HG02623 (cell line): ENCODE results near the gene PCDHA6.
"Not testable (repeated sequence)": the region's sequence is repeated elsewhere in the genome, so short reads cannot be mapped to it uniquely, and the experiment has no call there.

Experiments
- ATAC-seq: cut with Tn5 transposase; IDR thresholded peaks from one replicate; pipeline ENCODE4 v1.9.1; 2021; ENCODE audit warnings: moderate library complexity; ENCODE audit not compliant: unreplicated experiment

Gene PCDHA6

DNA sequence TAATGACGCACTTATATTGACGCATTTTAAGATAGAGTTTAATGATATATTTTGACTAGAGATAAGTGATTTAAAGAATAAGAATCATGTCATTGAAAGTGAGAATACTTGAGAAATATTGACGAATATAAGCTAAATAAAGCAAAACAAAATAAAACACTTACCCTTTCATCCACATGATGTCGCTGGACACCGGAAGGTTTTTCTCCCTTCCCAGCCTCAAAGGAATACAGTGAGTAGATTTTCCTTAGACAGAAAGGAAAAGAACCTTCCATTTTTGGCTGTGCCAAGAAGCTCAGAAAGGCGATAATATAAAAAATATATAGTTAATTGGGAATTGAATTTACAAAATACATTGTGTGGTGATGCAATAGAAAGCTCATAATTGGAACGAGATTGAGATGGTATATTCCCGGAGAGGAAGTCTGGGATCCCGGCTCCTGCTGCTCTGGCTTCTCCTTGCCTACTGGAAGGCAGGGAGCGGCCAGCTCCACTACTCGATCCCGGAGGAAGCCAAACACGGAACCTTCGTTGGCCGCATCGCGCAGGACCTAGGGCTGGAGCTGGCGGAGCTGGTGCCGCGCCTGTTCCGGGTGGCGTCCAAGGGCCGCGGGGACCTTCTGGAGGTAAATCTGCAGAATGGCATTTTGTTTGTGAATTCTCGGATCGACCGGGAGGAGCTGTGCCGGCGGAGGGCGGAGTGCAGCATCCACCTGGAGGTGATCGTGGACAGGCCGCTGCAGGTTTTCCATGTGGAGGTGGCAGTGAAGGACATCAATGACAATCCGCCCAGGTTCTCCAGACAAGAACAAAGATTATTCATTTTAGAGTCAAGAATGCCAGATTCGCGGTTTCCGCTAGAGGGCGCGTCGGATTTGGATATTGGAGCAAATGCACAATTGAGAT is 6.1 kb upstream of the PCDHA6 start, which contains the start of gene PCDHA5:
Gene PCDHA5 (plus strand): TSS at position 239 of the 906 bp plus-strand sequence.
- no peak for ATAC-seq

GRCh38 chr5:140822281-140822629 is 5.5 kb upstream of the PCDHA6 start:
- ATAC-seq: no peak

- not testable (repeated sequence) for ATAC-seq
Measured at GRCh38 chr5:140822969-140823368, 4.8 kb upstream of the PCDHA6 start.

- no peak for ATAC-seq
Measured at GRCh38 chr5:140823475-140823874, 4.3 kb upstream of the PCDHA6 start.

DNA sequence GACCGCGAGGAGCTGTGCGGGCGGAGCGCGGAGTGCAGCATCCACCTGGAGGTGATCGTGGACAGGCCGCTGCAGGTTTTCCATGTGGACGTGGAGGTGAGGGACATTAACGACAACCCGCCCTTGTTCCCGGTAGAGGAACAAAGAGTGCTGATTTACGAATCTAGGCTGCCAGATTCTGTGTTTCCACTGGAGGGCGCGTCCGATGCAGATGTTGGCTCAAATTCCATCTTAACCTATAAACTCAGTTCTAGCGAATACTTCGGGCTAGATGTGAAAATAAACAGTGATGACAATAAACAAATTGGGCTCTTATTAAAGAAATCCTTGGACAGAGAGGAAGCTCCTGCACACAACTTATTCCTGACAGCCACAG is 590 bp downstream of the PCDHA6 start:
- no peak for ATAC-seq

GRCh38 chr5:140829511-140830501 is 2.0 kb downstream of the PCDHA6 start:
- ATAC-seq: not testable (repeated sequence)

GRCh38 chr5:140833993-140834392 is 6.2 kb downstream of the PCDHA6 start, which contains the start of gene PCDHA7:
TSS of gene PCDHA7 (plus strand) at chr5:140834269. CDS start at chr5:140834384, 115 bp downstream.
- no peak for ATAC-seq

DNA sequence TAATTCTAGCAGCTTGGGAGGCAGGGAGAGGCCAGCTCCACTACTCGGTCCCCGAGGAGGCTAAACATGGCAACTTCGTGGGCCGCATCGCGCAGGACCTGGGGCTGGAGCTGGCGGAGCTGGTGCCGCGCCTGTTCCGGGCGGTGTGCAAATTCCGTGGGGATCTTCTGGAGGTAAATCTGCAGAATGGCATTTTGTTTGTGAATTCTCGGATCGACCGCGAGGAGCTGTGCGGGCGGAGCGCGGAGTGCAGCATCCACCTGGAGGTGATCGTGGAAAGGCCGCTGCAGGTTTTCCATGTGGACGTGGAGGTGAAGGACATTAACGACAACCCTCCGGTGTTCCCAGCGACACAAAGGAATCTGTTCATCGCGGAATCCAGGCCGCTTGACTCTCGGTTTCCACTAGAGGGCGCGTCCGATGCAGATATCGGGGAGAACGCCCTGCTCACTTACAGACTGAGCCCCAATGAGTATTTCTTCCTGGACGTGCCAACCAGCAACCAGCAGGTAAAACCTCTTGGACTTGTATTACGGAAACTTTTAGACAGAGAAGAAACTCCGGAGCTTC is 6.8 kb downstream of the PCDHA6 start:
- not testable (repeated sequence) for ATAC-seq

- ATAC-seq: no peak
Measured at GRCh38 chr5:140835622-140836510, 8.1 kb downstream of the PCDHA6 start.

GRCh38 chr5:140840978-140841962 is 13.5 kb downstream of the PCDHA6 start, which contains the start of gene PCDHA8:
TSS of gene PCDHA8 (plus strand) at chr5:140841187. CDS start at chr5:140841322, 135 bp downstream.
- ATAC-seq: no peak

GRCh38 chr5:140842798-140843733 is 15.3 kb downstream of the PCDHA6 start:
- no peak for ATAC-seq

DNA sequence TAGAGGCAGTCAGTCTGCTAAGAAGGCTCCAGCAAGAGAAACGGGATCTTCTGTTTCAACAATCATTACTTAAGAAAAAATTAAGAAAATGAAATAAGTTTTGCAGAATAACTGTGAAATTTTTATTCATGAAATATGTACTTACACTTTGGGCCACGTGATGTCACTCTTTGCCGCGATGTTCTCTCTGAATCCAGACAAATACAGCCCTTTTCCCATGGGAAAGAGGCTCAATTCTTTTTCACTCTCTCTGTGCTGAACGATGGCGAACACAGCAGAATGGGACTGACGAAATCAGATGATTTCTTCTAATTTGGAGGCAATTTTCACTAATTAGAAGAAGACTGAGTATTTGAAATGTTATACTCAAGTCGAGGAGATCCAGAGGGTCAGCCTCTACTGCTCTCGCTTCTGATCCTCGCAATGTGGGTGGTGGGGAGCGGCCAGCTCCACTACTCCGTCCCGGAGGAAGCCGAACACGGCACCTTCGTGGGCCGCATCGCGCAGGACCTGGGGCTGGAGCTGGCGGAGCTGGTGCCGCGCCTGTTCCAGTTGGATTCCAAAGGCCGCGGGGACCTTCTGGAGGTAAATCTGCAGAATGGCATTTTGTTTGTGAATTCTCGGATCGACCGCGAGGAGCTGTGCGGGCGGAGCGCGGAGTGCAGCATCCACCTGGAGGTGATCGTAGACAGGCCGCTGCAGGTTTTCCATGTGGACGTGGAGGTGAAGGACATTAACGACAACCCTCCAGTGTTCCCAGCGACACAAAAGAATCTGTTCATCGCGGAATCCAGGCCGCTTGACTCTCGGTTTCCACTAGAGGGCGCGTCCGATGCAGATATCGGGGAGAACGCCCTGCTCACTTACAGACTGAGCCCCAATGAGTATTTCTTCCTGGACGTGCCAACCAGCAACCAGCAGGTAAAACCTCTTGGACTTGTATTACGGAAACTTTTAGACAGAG is 20.7 kb downstream of the PCDHA6 start, which contains the start of gene PCDHA9:
Gene PCDHA9 (plus strand): TSS at position 244 of the 964 bp plus-strand sequence. CDS start 114 bp downstream, at position 358.
- ATAC-seq: not testable (repeated sequence)

GRCh38 chr5:140849831-140850634 is 22.3 kb downstream of the PCDHA6 start:
- not testable (repeated sequence) for ATAC-seq

DNA sequence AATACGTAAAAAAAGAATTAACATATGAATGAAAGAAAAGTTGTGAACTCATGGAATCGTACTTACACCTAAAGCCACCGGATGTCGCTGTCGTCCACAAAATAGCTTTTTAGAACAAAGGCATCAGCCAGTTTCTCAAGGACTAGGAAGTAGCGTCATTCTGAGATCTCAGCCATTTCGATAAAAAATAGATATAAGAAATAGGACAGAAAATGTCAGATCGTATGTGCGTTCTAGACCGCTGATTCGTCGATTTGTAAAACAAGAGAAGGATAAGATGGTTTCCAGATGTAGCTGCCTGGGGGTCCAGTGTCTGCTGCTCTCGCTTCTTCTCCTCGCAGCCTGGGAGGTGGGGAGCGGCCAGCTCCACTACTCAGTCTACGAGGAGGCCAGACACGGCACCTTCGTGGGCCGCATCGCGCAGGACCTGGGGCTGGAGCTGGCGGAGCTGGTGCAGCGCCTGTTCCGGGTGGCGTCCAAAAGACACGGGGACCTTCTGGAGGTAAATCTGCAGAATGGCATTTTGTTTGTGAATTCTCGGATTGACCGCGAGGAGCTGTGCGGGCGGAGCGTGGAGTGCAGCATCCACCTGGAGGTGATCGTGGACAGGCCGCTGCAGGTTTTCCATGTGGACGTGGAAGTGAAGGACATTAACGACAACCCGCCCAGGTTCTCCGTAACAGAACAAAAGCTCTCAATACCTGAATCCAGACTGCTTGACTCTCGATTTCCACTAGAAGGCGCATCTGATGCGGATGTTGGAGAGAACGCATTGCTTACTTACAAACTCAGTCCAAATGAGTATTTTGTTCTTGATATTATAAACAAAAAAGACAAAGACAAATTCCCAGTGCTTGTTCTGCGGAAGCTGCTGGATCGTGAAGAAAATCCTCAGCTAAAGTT is 28.3 kb downstream of the PCDHA6 start, which contains the start of gene PCDHA10:
Gene PCDHA10 (plus strand): TSS at position 126 of the 903 bp plus-strand sequence. CDS start 152 bp downstream, at position 278.
- no peak for ATAC-seq
